Endothelial cell of umbilical vein (primary cell): ENCODE measurements around the gene ATP8B3. TPM values are rescaled to one million over a fixed set of nuclear protein-coding genes. Genes with fewer than 3 reads are reported as not detected.

Source experiments
- BruUV-seq: library from RNA; stranded (reverse); fragments of 400-500 nt; replicated peaks from 2 replicates; lab custom pipeline; 2021; lab: Mats Ljungman, UMichigan
- CTCF ChIA-PET: fragments of 300-600, 350-600 bp; sonication (Branson Sonifier 250); formaldehyde crosslinking; loops from one replicate; lab custom pipeline; 2021; ENCODE audit warnings: antibody characterized with exemption, inconsistent platforms; lab: Charles Lee
- POLR2A ChIA-PET: fragments of 300-600, 350-600 bp; sonication (Branson Sonifier 250); formaldehyde crosslinking; loops from one replicate; lab custom pipeline; 2021; ENCODE audit warnings: antibody characterized with exemption, inconsistent platforms; lab: Charles Lee
- DNase-seq: peaks from one replicate; pipeline ENCODE4 v3.0.0-alpha.2; 2011; ENCODE audit warnings: low read depth, low spot score
- FAIRE-seq: peaks from 2 replicates; lab custom pipeline; 2011; peaks lifted over from hg19 to GRCh38; lab: Jason Lieb, UNC
- H2AFZ ChIP-seq: 2 replicates; pipeline ENCODE4 v1.6.0; 2012; ENCODE audit warnings: low read depth, low read length, control low read depth, inconsistent platforms
- H3K27ac ChIP-seq: 2 replicates; pipeline ENCODE4 v1.5.1; 2011; ENCODE audit warnings: low read depth, mild to moderate bottlenecking, control low read depth, low read length, moderate library complexity; ENCODE audit not compliant: insufficient read depth
- H3K27me3 ChIP-seq, 2 experiments: 2 replicates each; pipeline versions ENCODE4 v1.6.0 to v1.6.1; 2011; ENCODE audit warnings: low read length in 2 of 2, mixed read lengths in 1 of 2; ENCODE audit not compliant: control insufficient read depth in 2 of 2, insufficient read depth in 2 of 2
- H3K36me3 ChIP-seq, 2 experiments: 2 replicates in 1 of 2; 3 replicates in 1 of 2; pipeline ENCODE4 v1.5.1; 2011; ENCODE audit warnings: low read length in 2 of 2, mild to moderate bottlenecking in 1 of 2, moderate library complexity in 1 of 2; ENCODE audit not compliant: control insufficient read depth in 2 of 2, insufficient read depth in 2 of 2; ENCODE audit errors: extremely low read depth in 1 of 2
- H3K4me1 ChIP-seq: 3 replicates; pipeline ENCODE4 v1.5.1; 2011; ENCODE audit warnings: mild to moderate bottlenecking, low read length; ENCODE audit not compliant: control insufficient read depth, insufficient read depth; ENCODE audit errors: extremely low read depth
- H3K4me2 ChIP-seq: 2 replicates; pipeline ENCODE4 v1.6.1; 2011; ENCODE audit warnings: low read length, control low read depth, mixed read lengths; ENCODE audit not compliant: insufficient read depth
- H3K4me3 ChIP-seq, 3 experiments: fragments of 200-600 bp in 1 of 3; sonication (generic), shearing (Covaris generic) in 1 of 3; replicated peaks in 1 of 3; 2 replicates each; pipeline ENCODE4 v1.5.1; 2011 to 2016; ENCODE audit warnings: control low read depth in 3 of 3, low read length in 3 of 3, mild to moderate bottlenecking in 2 of 3, inconsistent platforms in 1 of 3, low read depth in 1 of 3, moderate library complexity in 1 of 3; ENCODE audit not compliant: insufficient read depth in 1 of 3
- H3K79me2 ChIP-seq: 2 replicates; pipeline ENCODE4 v1.6.0; 2012; ENCODE audit warnings: low read length, inconsistent platforms; ENCODE audit not compliant: control insufficient read depth, insufficient read depth
- H3K9ac ChIP-seq: replicated peaks from 2 replicates; pipeline ENCODE3; 2011; ENCODE audit warnings: low read length, control low read depth; ENCODE audit not compliant: insufficient read depth; ENCODE audit errors: extremely low read depth
- H3K9me1 ChIP-seq: replicated peaks from 3 replicates; pipeline ENCODE4 v1.6.0; 2011; ENCODE audit warnings: mild to moderate bottlenecking, low read length; ENCODE audit not compliant: control insufficient read depth, insufficient read depth; ENCODE audit errors: extremely low read depth
- H3K9me3 ChIP-seq: replicated peaks from 2 replicates; pipeline ENCODE4 v1.5.1; 2012; ENCODE audit warnings: low read length, inconsistent platforms; ENCODE audit not compliant: control insufficient read depth, insufficient read depth
- H4K20me1 ChIP-seq: replicated peaks from 2 replicates; pipeline ENCODE3; 2011; ENCODE audit warnings: mild to moderate bottlenecking, low read length; ENCODE audit not compliant: control insufficient read depth, insufficient read depth; ENCODE audit errors: extremely low read depth
- EZH2 ChIP-seq: IDR thresholded peaks from 2 replicates; pipeline ENCODE4 v1.6.1; 2012; ENCODE audit warnings: borderline replicate concordance, low read depth, mild to moderate bottlenecking, moderate library complexity, low read length, inconsistent platforms; ENCODE audit not compliant: severe bottlenecking
- FOS ChIP-seq: IDR thresholded peaks from 2 replicates; pipeline ENCODE4 v1.6.1; 2011; ENCODE audit warnings: mild to moderate bottlenecking, low read length, moderate library complexity, borderline replicate concordance; ENCODE audit not compliant: insufficient read depth
- GATA2 ChIP-seq: IDR thresholded peaks from 2 replicates; pipeline ENCODE4 v1.7.0; 2011; ENCODE audit warnings: low read depth, mild to moderate bottlenecking, moderate library complexity, mixed read lengths, low read length; ENCODE audit not compliant: insufficient read length, insufficient read depth
- JUN ChIP-seq: IDR thresholded peaks from 2 replicates; pipeline ENCODE4 v1.6.1; 2011; ENCODE audit warnings: borderline replicate concordance, low read depth; ENCODE audit not compliant: insufficient read length, insufficient read depth
- MAX ChIP-seq: IDR thresholded peaks from 2 replicates; pipeline ENCODE4 v1.6.1; 2011; ENCODE audit not compliant: insufficient read depth, insufficient read length
- MYC ChIP-seq: IDR thresholded peaks from one replicate; pipeline ENCODE4 v1.6.1; 2011; ENCODE audit warnings: mild to moderate bottlenecking, low read depth, low read length
- POLR2A ChIP-seq: IDR thresholded peaks from 2 replicates; pipeline ENCODE4 v1.6.1; 2012; ENCODE audit warnings: low read depth, mild to moderate bottlenecking, control low read depth, low read length
- POLR2AphosphoS5 ChIP-seq: IDR thresholded peaks from 2 replicates; pipeline ENCODE4 v1.6.1; 2012; ENCODE audit warnings: low read depth, mild to moderate bottlenecking, control low read depth, low read length, moderate library complexity; ENCODE audit not compliant: insufficient read depth
- dilution Hi-C: fragments of 300-500 bp; cut with MboI; formaldehyde crosslinking; loops from one replicate; pipeline ENCODE4 v1.15.0; 2019; ENCODE audit warnings: low sequenced_read_pairs; ENCODE audit not compliant: extremely low pct_ligation_motif_present
- intact Hi-C: fragments of 100-400 bp; cut with micrococcal nuclease; formaldehyde crosslinking; loops from one replicate; pipeline ENCODE4 v1.10.0; 2022
- polyA plus RNA-seq, 4 experiments: library from polyadenylated mRNA; depleted of rRNA in 3 of 4; stranded (reverse) in 3 of 4; unstranded in 1 of 4; fragments of >200 nt; gene quantifications; 2 replicates each; pipeline versions ENCODE4 v1.2.1 to v1.2.3, GENCODE V29; 2011 to 2012; ENCODE audit warnings: missing spikeins in 1 of 4
- total RNA-seq: library from RNA; stranded (reverse); gene quantifications from 2 replicates; pipeline ENCODE4 v1.2.3, GENCODE V29; 2021
- TF ChIP-seq, protein P1 (sequence below), 2 donors: IDR thresholded peaks; 1 replicate in 1 of 2; 2 replicates in 1 of 2; pipeline ENCODE4 v1.5.1; 2011; ENCODE audit warnings: low read length in 2 of 2, mild to moderate bottlenecking in 2 of 2, moderate library complexity in 2 of 2, control low read depth in 1 of 2, inconsistent platforms in 1 of 2, low read depth in 1 of 2; ENCODE audit not compliant: insufficient read depth in 1 of 2; ENCODE audit errors: extremely low read depth in 1 of 2

The ATP8B3 gene
- total and polyA plus RNA-seq, 2 donors (not counting 3 experiments of a cell fraction or from before 2014, with no cell fraction given) = 1.1 to 7.3 TPM

DNA sequence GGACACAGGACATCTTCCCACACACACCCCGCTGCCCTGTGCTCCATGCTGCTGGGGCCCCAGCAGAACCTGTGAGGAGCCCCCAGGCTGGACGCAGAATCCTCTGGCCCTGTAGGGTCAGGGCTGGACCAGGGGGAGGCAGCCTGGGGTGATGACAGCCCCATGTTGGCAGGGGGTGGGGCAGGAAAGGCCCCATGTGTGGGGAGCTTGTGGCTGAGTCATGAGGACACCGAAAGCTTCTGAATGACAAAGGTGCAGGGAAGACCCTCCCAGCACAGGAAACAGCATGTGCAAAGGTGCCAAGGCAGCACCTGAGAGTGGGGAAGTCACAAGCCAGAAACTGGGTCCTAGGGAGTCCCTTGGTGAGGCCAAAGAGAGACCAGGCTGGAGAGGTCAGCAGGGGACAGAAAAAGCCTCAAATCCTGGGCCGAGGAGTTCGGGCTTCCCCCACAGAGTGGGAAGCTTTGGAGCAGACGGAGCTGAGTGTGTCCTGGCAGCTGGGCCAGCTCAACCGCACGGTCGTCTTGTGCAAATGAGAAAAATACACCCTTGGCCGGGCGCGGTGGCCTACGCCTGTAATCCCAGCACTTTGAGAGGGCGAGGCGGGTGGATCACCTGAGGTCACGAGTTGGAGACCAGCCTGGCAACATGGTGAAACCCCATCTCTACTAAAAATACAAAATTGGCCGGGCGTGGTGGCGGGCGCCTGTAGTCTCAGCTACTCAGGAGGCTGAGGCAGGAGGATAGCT is 17.5 kb downstream of the ATP8B3 start:
- Histone ChIP-seq H3K4me1 (no peaks in the 10 kb centered on the region), H3K9ac (no peak overlapping the region), H3K79me2 (no peaks in the 10 kb centered on the region), H4K20me1 (no peaks in the 10 kb centered on the region), H3K4me3 (no peak overlapping the region), H3K4me2 (no peak overlapping the region), H3K9me1 (no peaks in the 10 kb centered on the region), H3K36me3 (no peaks in the 10 kb centered on the region), H3K27me3 (no peaks in the 10 kb centered on the region), H2AFZ (no peak overlapping the region), H3K9me3 (no peaks in the 10 kb centered on the region), H3K27ac (no peak overlapping the region)
- intact Hi-C loops = loop anchor here (1.0 to 5.0 kb wide), 2 partner anchors 19 to 122 kb away; no protein-coding TSS in a partner anchor
- BruUV-seq = no TSS peak
- ChIA-PET POLR2A (interaction anchor here (0.6 kb wide), 1 partner anchor 78 kb away, joined by 4 read pairs; no protein-coding TSS in a partner anchor), CTCF (interaction anchor here (1.3 to 6.6 kb wide), 7 partner anchors 11 to 248 kb away, joined by 4 to 75 read pairs (median 8); no protein-coding TSS in a partner anchor)
- TF ChIP-seq POLR2AphosphoS5 (no peak), MYC (no peak), MAX (no peak), FOS (no peak), GATA2 (no peak), EZH2 (no peak), JUN (no peak), POLR2A (no peak)
- TF ChIP-seq, protein P1, sequence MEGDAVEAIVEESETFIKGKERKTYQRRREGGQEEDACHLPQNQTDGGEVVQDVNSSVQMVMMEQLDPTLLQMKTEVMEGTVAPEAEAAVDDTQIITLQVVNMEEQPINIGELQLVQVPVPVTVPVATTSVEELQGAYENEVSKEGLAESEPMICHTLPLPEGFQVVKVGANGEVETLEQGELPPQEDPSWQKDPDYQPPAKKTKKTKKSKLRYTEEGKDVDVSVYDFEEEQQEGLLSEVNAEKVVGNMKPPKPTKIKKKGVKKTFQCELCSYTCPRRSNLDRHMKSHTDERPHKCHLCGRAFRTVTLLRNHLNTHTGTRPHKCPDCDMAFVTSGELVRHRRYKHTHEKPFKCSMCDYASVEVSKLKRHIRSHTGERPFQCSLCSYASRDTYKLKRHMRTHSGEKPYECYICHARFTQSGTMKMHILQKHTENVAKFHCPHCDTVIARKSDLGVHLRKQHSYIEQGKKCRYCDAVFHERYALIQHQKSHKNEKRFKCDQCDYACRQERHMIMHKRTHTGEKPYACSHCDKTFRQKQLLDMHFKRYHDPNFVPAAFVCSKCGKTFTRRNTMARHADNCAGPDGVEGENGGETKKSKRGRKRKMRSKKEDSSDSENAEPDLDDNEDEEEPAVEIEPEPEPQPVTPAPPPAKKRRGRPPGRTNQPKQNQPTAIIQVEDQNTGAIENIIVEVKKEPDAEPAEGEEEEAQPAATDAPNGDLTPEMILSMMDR (IDR thresholded peaks at IDR 0.05; ENCODE audit: extremely low read depth in 1 of 2, insufficient read depth in 1 of 2, low read depth in 1 of 2, low read length in 2 of 2) = no peak
- no peak for FAIRE-seq
- no peak for DNase-seq
- dilution Hi-C loops = no loop called here
